ENCODE measurements around the gene CDK12. TPM values are rescaled to one million over a fixed set of nuclear protein-coding genes. Genes with fewer than 3 reads are reported as not detected.
"Not testable (repeated sequence)": the region's sequence is repeated elsewhere in the genome, so short reads cannot be mapped to it uniquely, and the experiment has no call there.

Gene CDK12
- total and polyA plus RNA-seq, 3 donors from 2014 or later: 60.3 to 113 (median 103) TPM

- H3K9me3 ChIP-seq: no peaks in the 10 kb centered on the region
- no peaks in the 10 kb centered on the region for H3K36me3 ChIP-seq (ENCODE audit: low read depth, missing control alignments)
- WGBS, 2 donors: 66 to 80% methylated on average over 2 to 3 of the region's 3 CpGs
- TF ChIP-seq POLR2A (IDR thresholded peaks at IDR 0.05) (no peak), CTCF (IDR thresholded peaks at IDR 0.05) (no peak)
- DNase-seq: no peak
- no peaks in the 10 kb centered on the region for H3K4me1 ChIP-seq
- no peak overlapping the region for H3K4me3 ChIP-seq
- no peak overlapping the region for H3K27ac ChIP-seq
- intact Hi-C loops (cut with DNase I; ENCODE audit: low total_unique reads): no loop called here
- no peaks in the 10 kb centered on the region for H3K27me3 ChIP-seq
These were observed 77.6 kb downstream of the CDK12 start for GRCh38 chr17:39538866-39539265.

- Histone ChIP-seq H3K4me1 (no peaks in the 10 kb centered on the region), H3K9me3 (no peaks in the 10 kb centered on the region), H3K27me3 (no peaks in the 10 kb centered on the region), H3K27ac (no peak overlapping the region), H3K4me3 (no peak overlapping the region), H3K36me3 (ENCODE audit: low read depth, missing control alignments) (no peaks in the 10 kb centered on the region)
- intact Hi-C loops (cut with DNase I; ENCODE audit: low total_unique reads): no loop called here
- WGBS, 2 donors: 57 to 74% methylated on average over 8 to 9 of the region's 9 CpGs
- DNase-seq: no peak
- no peak for TF ChIP-seq CTCF (IDR thresholded peaks at IDR 0.05)
- TF ChIP-seq POLR2A (IDR thresholded peaks at IDR 0.05): no peak
These were observed 79.3 kb downstream of the CDK12 start for GRCh38 chr17:39540611-39541010.

DNA sequence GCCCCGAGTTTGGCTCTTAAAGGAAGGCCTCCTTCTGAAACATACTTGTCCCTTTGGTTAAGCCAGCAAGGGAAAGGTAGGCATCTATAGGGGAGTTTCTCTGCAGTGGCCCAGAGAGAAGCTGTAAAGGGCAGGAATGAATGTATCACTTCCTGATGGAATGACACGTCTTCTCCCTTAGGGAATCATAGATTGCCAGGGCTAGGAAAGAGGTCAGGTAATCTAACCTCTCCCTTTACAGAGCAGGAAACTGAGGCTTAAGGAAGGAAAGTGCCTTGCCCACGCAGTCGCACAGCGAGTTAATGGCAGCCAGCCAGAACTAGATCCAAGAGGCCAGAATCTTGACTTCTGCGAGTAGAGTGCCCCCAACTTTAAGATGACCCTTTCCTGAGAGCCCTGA lies 80.4 kb downstream of the CDK12 start:
- no peaks in the 10 kb centered on the region for H3K36me3 ChIP-seq (ENCODE audit: low read depth, missing control alignments)
- no peaks in the 10 kb centered on the region for H3K9me3 ChIP-seq
- H3K27ac ChIP-seq: no peak overlapping the region
- TF ChIP-seq CTCF (IDR thresholded peaks at IDR 0.05): no peak
- no peak for TF ChIP-seq POLR2A (IDR thresholded peaks at IDR 0.05)
- H3K4me3 ChIP-seq: no peak overlapping the region
- intact Hi-C loops (cut with DNase I; ENCODE audit: low total_unique reads): no loop called here
- 72 to 76% methylated on average over 6 of the region's 6 CpGs for WGBS, 2 donors
- no peaks in the 10 kb centered on the region for H3K4me1 ChIP-seq
- no peak for DNase-seq
- no peaks in the 10 kb centered on the region for H3K27me3 ChIP-seq

DNA sequence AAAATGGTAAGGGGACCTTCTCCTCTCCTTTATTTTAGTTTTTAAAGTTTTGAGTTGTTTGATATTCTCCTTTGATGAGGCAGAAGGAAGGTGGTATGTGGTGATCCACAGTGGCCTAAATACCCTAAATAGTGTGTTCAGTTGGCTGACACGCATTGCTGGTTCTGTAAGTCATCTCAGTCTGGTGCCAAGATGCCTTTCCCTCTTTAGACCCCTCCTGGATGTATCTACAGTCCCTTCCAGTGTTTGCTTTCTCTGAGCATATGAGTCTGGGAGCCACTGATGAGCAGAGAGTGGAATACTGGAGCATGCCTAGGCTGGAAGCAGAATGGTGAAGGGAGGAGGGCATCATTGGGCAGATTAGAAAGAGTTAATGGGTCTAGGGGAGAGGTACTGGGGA lies 81.9 kb downstream of the CDK12 start:
- no peak overlapping the region for H3K27ac ChIP-seq
- 92 to 100% methylated on average over 1 of the region's 1 CpG for WGBS, 2 donors
- H3K9me3 ChIP-seq: no peaks in the 10 kb centered on the region
- H3K4me3 ChIP-seq: no peak overlapping the region
- no peak for TF ChIP-seq POLR2A (IDR thresholded peaks at IDR 0.05)
- no peak for TF ChIP-seq CTCF (IDR thresholded peaks at IDR 0.05)
- H3K36me3 ChIP-seq (ENCODE audit: low read depth, missing control alignments): no peaks in the 10 kb centered on the region
- H3K4me1 ChIP-seq: no peaks in the 10 kb centered on the region
- intact Hi-C loops (cut with DNase I; ENCODE audit: low total_unique reads): no loop called here
- no peak for DNase-seq
- no peaks in the 10 kb centered on the region for H3K27me3 ChIP-seq

- TF ChIP-seq CTCF (IDR thresholded peaks at IDR 0.05) (no peak), POLR2A (IDR thresholded peaks at IDR 0.05) (no peak)
- no peaks in the 10 kb centered on the region for H3K4me1 ChIP-seq
- no peaks in the 10 kb centered on the region for H3K27me3 ChIP-seq
- no peak overlapping the region for H3K4me3 ChIP-seq
- no peak overlapping the region for H3K27ac ChIP-seq
- no peaks in the 10 kb centered on the region for H3K36me3 ChIP-seq (ENCODE audit: low read depth, missing control alignments)
- no peaks in the 10 kb centered on the region for H3K9me3 ChIP-seq
- no peak for DNase-seq
- intact Hi-C loops (cut with DNase I; ENCODE audit: low total_unique reads): no loop called here
These were observed 82.4 kb downstream of the CDK12 start for GRCh38 chr17:39543664-39544063.

DNA sequence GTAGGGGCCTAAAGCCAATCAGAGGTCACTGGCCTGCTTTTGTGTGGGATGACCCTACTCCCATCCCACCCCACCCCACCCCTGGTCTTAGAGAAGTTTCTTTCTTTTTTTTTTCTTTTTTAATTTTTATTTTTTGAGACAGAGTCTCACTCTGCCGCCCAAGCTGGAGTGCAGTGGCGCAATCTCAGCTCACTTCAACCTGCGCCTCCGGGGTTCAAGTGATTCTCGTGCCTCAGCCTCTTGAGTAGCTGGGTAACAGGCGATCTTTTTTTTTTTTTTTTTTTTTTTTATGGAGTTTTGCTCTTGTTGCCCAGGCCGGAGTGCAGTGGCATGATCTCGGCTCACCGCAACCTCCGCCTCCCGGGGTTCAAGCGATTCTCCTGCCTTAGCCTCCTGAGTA lies 83.1 kb downstream of the CDK12 start:
- H3K9me3 ChIP-seq; H3K4me3 ChIP-seq; H3K4me1 ChIP-seq; H3K36me3 ChIP-seq (ENCODE audit: low read depth, missing control alignments); H3K27ac ChIP-seq; DNase-seq; intact Hi-C loops (cut with DNase I; ENCODE audit: low total_unique reads); H3K27me3 ChIP-seq: not testable (repeated sequence)
- WGBS, 2 donors: 93 to 96% methylated on average over 12 of the region's 12 CpGs
